WERI-Rb-1 (cell line): Measurements from ENCODE around the gene USP6NL.

Source experiments
- DNase-seq: peaks from one replicate; pipeline ENCODE4 v3.0.0-alpha.2; 2020
- H3K27ac ChIP-seq: fragments of 250-450 bp; sonication (Bioruptor Pico); 2 replicates; pipeline ENCODE4 v1.5.1; 2020; ENCODE audit warnings: mild to moderate bottlenecking, moderate library complexity
- H3K27me3 ChIP-seq: fragments of 250-450 bp; sonication (Bioruptor Pico); 2 replicates; pipeline ENCODE4 v1.5.1; 2021; ENCODE audit warnings: mild to moderate bottlenecking, low read depth, moderate library complexity; ENCODE audit not compliant: insufficient read depth, severe bottlenecking
- H3K36me3 ChIP-seq: fragments of 250-450 bp; sonication (Bioruptor Pico); 2 replicates; pipeline ENCODE4 v1.5.1; 2020; ENCODE audit warnings: mild to moderate bottlenecking, moderate library complexity
- H3K4me3 ChIP-seq: 2 replicates; pipeline ENCODE4 v1.5.1; 2011; ENCODE audit warnings: low read depth, mild to moderate bottlenecking, control low read depth, low read length
- H3K9me3 ChIP-seq: fragments of 250-450 bp; sonication (Bioruptor Pico); 2 replicates; pipeline ENCODE4 v1.5.1; 2021; ENCODE audit warnings: mild to moderate bottlenecking, moderate library complexity; ENCODE audit not compliant: severe bottlenecking
- TF ChIP-seq, protein P1 (sequence below): IDR thresholded peaks from 2 replicates; pipeline ENCODE4 v1.5.1; 2011; ENCODE audit warnings: low read depth, mild to moderate bottlenecking, control low read depth, inconsistent platforms, low read length

The USP6NL gene

DNA sequence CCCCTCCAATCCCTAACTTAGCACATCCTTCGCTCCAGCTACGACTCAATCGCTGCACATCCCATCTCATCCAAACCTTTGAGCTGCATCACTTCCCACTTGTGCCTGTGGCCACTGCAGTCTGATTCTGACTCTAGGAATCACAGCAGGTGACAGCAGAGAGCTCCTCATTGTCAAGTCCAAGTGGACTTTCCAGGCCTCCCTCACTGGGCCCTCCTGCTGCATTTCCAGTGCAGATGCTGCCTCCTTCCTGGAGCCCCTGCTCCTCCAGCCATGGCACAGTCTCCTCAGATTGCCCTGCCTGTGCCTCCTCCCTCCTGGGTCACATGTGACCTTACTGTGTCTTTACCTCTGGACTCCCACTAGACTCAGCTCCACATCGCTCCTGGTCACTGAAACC lies 157.3 kb downstream of the USP6NL start:
- no peak for DNase-seq
- TF ChIP-seq, protein P1, sequence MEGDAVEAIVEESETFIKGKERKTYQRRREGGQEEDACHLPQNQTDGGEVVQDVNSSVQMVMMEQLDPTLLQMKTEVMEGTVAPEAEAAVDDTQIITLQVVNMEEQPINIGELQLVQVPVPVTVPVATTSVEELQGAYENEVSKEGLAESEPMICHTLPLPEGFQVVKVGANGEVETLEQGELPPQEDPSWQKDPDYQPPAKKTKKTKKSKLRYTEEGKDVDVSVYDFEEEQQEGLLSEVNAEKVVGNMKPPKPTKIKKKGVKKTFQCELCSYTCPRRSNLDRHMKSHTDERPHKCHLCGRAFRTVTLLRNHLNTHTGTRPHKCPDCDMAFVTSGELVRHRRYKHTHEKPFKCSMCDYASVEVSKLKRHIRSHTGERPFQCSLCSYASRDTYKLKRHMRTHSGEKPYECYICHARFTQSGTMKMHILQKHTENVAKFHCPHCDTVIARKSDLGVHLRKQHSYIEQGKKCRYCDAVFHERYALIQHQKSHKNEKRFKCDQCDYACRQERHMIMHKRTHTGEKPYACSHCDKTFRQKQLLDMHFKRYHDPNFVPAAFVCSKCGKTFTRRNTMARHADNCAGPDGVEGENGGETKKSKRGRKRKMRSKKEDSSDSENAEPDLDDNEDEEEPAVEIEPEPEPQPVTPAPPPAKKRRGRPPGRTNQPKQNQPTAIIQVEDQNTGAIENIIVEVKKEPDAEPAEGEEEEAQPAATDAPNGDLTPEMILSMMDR = no peak
- H3K27ac ChIP-seq = no peak overlapping the region
- no peaks in the 10 kb centered on the region for H3K36me3 ChIP-seq
- H3K9me3 ChIP-seq = no peaks in the 10 kb centered on the region
- H3K4me3 ChIP-seq = no peak overlapping the region
- no peaks in the 10 kb centered on the region for H3K27me3 ChIP-seq

GRCh38 chr10:11451640-11452260 lies 159.7 kb downstream of the USP6NL start:
- no peaks in the 10 kb centered on the region for H3K9me3 ChIP-seq
- no peaks in the 10 kb centered on the region for H3K36me3 ChIP-seq
- DNase-seq = no peak
- H3K27ac ChIP-seq = no peak overlapping the region
- no peaks in the 10 kb centered on the region for H3K27me3 ChIP-seq
- TF ChIP-seq, protein P1 = no peak
- no peak overlapping the region for H3K4me3 ChIP-seq

- DNase-seq = no peak
- H3K27me3 ChIP-seq = no peaks in the 10 kb centered on the region
- no peaks in the 10 kb centered on the region for H3K36me3 ChIP-seq
- H3K9me3 ChIP-seq = no peaks in the 10 kb centered on the region
- H3K4me3 ChIP-seq = no peak overlapping the region
- TF ChIP-seq, protein P1 = no peak
- no peak overlapping the region for H3K27ac ChIP-seq
Observed at GRCh38 chr10:11450427-11450826, 161.0 kb downstream of the USP6NL start.

DNA sequence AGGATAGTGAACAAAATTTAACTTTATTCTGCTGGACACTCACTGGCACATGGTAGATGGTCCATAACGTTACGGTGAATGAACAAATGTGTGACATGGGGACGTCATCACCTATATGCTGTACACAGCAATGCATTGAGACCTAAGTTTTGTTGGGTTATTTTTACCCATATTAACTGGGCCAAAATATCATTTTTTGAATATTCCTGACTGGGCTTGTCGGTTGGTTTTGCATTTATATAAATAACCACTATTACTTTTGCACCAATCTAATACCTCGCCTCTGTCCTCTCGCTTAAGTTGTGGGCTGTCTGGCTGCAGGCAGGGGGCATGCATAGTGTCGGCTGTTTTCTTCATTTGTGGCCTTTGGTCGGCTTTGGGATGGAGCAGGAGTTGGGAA lies 161.7 kb downstream of the USP6NL start:
- no peaks in the 10 kb centered on the region for H3K9me3 ChIP-seq
- no peak for DNase-seq
- no peak overlapping the region for H3K4me3 ChIP-seq
- TF ChIP-seq, protein P1 = no peak
- H3K27ac ChIP-seq = no peak overlapping the region
- no peaks in the 10 kb centered on the region for H3K36me3 ChIP-seq
- no peaks in the 10 kb centered on the region for H3K27me3 ChIP-seq

DNA sequence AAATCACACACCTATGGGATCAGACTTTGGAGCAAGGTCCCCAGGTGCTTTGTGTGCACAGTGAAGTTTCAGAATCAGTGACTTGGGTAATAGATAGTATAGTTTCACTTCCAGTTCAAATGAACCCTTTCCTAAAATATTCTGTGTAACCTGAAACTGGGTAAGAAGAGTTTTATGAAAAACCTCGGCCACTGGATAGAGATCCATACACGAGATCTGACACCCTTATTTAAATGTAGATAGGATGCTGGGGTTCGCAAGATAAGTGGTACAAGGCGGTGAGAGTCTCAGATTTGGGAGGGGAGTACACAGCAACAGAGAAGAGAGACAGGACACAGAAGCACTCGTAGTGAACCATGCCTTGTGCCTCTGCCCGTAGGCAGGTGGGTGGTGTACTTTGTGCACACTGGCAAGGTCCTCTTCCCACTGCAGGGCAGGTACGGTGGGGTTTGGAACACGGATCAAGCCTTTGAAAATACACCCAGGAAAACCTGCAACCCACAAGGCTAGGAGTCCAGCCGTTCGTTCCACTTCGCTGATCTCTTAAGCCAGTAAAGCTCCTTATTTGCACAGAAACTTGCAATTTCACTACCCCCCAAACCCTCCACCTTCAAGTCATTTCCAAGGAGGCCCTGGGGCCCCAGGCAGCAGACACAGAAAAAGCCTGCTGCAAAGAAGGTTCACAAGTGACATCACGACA lies 162.8 kb downstream of the USP6NL start:
- no peaks in the 10 kb centered on the region for H3K9me3 ChIP-seq
- no peaks in the 10 kb centered on the region for H3K27me3 ChIP-seq
- DNase-seq = no peak
- H3K36me3 ChIP-seq = no peaks in the 10 kb centered on the region
- TF ChIP-seq, protein P1 = no peak
- no peak overlapping the region for H3K27ac ChIP-seq
- H3K4me3 ChIP-seq = no peak overlapping the region

DNA sequence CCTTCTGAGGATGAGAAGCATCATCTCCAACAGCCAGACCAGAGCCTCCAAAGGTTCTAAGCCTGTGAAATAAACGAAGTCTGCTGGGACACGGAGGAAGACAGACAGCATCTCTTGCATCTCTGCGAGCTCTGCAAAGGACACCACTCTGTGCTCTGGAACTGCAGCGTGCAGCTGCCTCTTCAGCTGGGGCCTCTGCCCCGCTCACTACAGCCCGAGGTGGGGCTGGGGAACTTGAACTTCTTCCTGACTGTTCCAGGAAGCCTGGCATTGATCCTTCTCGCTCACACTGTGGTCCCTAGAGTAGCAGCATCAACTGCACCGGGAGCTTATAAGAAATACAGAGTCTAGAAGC lies 163.3 kb downstream of the USP6NL start:
- Histone ChIP-seq H3K36me3 (no peaks in the 10 kb centered on the region), H3K27me3 (no peaks in the 10 kb centered on the region), H3K9me3 (no peaks in the 10 kb centered on the region), H3K27ac (no peak overlapping the region), H3K4me3 (no peak overlapping the region)
- no peak for DNase-seq
- TF ChIP-seq, protein P1 = no peak
